Measurements from ENCODE around the gene ANKRD62.
"Not testable (repeated sequence)": the region's sequence is repeated elsewhere in the genome, so short reads cannot be mapped to it uniquely, and the experiment has no call there.

DNA sequence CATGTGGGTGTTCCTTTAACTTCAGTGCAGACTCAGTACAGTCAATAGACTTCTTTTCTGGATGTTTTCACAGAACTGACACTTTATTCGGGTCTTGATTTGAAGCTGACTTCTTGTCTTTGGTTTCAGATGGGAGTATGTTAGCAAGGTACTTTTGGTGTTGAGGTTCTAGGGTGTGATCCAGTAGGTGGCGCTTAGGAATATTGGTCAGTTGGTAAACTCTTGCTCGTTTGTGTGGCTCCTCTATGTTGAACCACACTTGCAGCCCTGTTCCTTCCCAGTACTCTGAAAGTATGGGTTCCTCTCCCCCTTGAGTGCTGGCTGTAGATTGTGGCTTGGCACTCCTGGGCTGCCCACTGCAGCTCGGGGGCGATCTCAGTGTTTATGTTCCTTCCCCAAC lies 48.1 kb downstream of the ANKRD62 start:
- TF ChIP-seq, protein P1, sequence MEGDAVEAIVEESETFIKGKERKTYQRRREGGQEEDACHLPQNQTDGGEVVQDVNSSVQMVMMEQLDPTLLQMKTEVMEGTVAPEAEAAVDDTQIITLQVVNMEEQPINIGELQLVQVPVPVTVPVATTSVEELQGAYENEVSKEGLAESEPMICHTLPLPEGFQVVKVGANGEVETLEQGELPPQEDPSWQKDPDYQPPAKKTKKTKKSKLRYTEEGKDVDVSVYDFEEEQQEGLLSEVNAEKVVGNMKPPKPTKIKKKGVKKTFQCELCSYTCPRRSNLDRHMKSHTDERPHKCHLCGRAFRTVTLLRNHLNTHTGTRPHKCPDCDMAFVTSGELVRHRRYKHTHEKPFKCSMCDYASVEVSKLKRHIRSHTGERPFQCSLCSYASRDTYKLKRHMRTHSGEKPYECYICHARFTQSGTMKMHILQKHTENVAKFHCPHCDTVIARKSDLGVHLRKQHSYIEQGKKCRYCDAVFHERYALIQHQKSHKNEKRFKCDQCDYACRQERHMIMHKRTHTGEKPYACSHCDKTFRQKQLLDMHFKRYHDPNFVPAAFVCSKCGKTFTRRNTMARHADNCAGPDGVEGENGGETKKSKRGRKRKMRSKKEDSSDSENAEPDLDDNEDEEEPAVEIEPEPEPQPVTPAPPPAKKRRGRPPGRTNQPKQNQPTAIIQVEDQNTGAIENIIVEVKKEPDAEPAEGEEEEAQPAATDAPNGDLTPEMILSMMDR (IDR thresholded peaks at IDR 0.05), result not testable (repeated sequence)
- not testable (repeated sequence) for TF ChIP-seq POLR2AphosphoS5, POLR2A (IDR thresholded peaks at IDR 0.05)

Data from breast epithelium (tissue), 3 donors.